ENCODE measurements around the gene MANSC1.

- TF ChIP-seq, protein P1, sequence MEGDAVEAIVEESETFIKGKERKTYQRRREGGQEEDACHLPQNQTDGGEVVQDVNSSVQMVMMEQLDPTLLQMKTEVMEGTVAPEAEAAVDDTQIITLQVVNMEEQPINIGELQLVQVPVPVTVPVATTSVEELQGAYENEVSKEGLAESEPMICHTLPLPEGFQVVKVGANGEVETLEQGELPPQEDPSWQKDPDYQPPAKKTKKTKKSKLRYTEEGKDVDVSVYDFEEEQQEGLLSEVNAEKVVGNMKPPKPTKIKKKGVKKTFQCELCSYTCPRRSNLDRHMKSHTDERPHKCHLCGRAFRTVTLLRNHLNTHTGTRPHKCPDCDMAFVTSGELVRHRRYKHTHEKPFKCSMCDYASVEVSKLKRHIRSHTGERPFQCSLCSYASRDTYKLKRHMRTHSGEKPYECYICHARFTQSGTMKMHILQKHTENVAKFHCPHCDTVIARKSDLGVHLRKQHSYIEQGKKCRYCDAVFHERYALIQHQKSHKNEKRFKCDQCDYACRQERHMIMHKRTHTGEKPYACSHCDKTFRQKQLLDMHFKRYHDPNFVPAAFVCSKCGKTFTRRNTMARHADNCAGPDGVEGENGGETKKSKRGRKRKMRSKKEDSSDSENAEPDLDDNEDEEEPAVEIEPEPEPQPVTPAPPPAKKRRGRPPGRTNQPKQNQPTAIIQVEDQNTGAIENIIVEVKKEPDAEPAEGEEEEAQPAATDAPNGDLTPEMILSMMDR (IDR thresholded peaks at IDR 0.05; ENCODE audit: insufficient read depth, low read length) = no peak
- TF ChIP-seq POLR2AphosphoS5 (IDR thresholded peaks at IDR 0.05; ENCODE audit: low read depth) = no peak
- no peak for TF ChIP-seq REST (IDR thresholded peaks at IDR 0.05; ENCODE audit: insufficient replicate concordance, low read depth)
- TF ChIP-seq GABPA (IDR thresholded peaks at IDR 0.05; ENCODE audit: low read depth) = no peak
- no peak for TF ChIP-seq SPI1 (IDR thresholded peaks at IDR 0.05; ENCODE audit: borderline replicate concordance, low read depth)
Measured at GRCh38 chr12:12380949-12381593, 31.0 kb upstream of the MANSC1 start.
